KBM-7 (cell line): ENCODE data around the gene CDH5.

Experiments
- DNase-seq: peaks from one replicate; pipeline ENCODE4 v3.0.0-alpha.2; 2015
- in situ Hi-C: fragments of 300-500 bp; cut with MboI; formaldehyde crosslinking; loops from 2 replicates; pipeline ENCODE4 v1.14.3; 2020; ENCODE audit warnings: low sequenced_read_pairs, low pct_unique_long_range_greater_than_20kb, mixed read lengths

CDH5 gene

DNA sequence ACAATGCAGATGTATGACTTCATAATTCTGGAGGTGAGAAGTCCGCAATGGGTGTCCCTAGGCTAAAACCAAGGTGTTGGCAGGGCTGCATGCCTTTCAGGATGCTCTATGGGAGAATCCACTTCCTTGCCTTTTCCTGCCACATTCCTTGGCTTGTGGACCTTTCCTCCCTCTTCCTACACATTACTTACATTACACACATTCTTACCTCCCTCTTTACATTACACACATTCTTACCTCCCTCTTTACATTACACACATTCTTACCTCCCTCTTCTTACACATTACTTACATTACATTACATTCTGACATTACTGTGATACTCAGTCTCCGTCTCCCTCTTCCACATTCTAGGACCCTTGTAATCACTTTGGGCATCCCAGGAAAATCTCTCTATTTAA lies 14.2 kb upstream of the CDH5 start:
- in situ Hi-C loops, result no loop called here
- no peak for DNase-seq

- no peak for DNase-seq
- in situ Hi-C loops, result no loop called here
These were observed 13.4 kb upstream of the CDH5 start for GRCh38 chr16:66353055-66353454.

- in situ Hi-C loops, result no loop called here
These were observed 12.2 kb upstream of the CDH5 start for GRCh38 chr16:66354034-66354909.

DNA sequence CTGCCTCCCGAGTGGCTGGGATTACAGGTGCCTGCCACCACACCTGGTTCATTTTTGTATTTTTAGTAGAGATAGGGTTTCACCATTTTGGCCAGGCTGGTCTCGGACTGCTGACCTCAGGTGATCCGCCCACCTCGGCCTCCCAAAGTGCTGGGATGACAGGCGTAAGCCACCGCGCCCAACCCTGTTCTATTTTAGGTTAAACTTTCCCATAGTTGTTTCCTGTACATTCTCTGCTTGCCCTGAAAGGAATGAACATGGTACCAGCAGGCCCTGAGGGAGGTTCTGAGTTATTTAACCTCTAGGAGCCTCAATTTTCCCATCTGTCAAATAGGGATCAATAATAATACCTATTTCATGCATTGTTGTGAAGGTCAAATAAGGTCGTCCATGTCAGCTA lies 11.0 kb upstream of the CDH5 start:
- no peak for DNase-seq
- in situ Hi-C loops, result no loop called here

More at GRCh38 chr16:66354034-66354909, 12.2 kb upstream of the CDH5 start:
- no peak for DNase-seq

DNA sequence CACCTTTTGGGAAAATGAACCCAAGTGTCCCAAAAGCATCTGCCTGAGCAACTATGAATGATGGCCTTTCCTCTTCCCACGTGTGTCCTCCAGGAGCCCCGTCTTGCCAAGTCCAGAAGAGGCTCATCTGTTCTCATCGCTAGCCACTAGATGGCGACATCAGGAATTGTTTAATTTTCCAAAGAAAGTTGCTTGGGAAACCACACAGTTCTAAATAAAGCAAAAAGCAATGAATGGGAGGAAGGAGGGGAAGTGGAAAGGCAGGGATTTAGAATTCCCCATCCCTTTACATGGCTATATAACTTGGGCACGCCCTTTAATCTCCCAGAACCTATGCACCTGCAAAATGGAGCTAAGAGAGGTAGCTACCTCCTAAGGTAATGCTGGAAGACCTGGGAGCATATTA lies 9.0 kb upstream of the CDH5 start:
- peak; percentile 71 for DNase-seq

GRCh38 chr16:66358231-66358630 lies 8.3 kb upstream of the CDH5 start:
- DNase-seq, result no peak
- in situ Hi-C loops, result no loop called here

More for the DNA sequence above, 9.0 kb upstream of the CDH5 start:
- in situ Hi-C loops, result no loop called here

DNA sequence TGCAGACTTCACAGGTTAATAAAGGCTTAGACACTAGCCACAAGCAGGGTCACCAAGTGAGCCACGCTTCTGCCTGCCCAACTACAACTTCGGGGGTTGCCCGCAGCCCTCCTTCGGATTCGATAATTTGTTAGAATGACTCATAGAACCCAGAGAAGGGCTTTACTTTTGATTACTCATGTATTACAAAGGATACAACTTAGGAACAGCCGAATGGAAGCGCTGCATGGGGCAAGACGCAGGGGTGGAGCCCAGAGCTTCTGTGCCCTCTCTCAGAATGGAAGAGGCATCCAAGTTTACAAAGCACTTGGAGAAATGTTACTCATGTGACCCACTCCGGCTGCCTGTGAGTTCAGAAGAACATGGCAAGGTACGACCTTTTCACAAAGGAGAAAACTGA lies 7.5 kb upstream of the CDH5 start:
- in situ Hi-C loops, result no loop called here
- DNase-seq, result no peak

DNA sequence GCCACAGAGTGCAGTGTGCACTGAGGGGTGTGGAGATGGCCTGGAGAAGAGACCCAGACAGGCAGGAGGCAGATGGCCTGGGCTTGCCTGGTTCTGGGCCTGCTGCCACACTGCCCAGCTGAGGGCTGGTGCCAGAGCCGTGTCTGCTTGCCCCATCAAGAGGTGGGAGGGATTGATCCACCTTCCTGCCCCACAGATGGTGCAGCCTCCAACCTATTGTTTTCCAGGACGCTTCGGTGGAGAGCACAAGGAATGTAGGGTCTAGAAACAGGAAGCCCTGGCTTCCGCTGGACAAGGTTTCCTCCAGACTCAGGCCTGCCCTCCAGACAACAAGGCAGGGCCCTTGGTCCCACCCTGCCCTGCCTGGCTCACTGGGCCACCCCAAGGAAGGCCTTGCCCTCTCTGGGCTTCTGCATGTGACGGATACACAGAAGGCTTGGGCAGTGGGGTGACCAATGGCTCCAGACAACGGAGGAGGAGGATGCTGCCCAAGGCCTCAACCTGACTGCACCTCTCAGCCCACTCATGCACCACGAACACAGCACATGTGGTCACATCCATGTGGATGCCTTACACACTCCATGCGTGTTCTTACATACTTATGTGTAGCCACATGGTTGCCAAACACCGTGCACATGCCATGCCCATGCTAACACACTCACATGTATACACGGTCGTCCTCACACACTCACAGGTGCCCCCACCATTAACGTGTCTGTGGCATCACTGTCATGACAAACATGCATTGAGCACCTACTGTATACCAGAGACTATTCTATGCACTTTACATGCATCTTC lies 6.5 kb upstream of the CDH5 start:
- in situ Hi-C loops, result no loop called here
- DNase-seq, result no peak

DNA sequence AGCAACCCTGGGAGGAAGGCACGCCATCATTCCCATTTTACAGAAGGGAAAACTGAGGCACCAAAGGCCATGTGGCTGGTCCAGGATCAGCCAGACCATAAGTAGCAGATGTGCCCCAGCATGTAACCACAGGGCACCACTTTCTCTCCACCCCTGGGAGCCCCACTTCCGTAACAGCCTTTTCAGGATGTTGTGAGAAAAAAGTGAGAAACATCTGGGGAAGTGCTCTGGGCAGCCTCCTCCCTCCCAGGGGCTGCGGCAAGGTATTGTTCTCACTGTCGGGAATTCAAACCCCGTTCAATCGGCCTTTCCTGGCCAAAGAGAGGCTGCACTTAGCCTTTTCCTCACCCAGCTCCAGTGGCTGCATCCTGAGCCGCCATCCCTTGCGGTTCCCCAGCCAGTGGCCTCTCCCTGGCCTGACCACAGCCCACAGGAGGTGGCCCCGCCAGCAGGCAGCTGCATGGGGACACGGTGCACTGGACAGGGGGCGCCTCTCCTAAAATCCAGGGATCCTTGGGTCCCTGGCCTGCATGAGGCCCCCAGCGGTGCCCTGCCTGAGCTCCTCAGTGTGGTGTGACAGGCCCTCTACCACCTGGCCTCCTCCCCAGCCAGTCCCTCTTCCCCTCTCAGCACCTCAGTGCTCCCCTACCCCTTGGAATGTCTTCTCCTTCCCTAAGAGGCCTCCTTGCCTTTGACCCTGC lies 5.7 kb upstream of the CDH5 start:
- peak; percentile 75 for DNase-seq
- in situ Hi-C loops, result no loop called here

DNA sequence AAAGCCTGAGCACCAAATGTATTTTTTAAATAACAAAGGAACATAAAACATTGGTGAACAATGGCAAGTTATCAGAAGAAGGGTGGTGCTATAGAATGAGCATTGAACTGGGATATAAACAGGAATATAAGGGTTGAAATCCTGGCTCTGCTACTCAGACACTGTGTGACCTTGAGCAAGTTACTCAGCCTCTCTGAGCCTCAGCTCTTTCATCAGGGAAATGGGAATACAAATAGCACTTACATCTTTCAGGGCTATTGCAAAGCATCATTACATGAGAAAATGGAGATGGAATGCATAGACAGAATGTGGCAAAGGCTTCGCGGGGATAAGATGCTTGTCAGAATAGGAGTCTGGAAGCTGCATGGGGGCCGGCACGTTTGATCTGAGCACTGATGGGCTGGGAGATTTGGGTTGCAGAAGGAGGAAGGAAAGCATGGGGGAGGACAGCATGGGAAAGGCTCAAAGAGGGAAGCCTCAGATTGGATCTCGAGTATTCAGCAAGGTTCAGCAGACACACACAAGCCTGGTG lies 4.8 kb upstream of the CDH5 start:
- in situ Hi-C loops, result no loop called here

GRCh38 chr16:66363211-66363777 lies 3.2 kb upstream of the CDH5 start:
- in situ Hi-C loops, result no loop called here

More for the DNA sequence above, 4.8 kb upstream of the CDH5 start:
- no peak for DNase-seq

GRCh38 chr16:66364117-66364958 lies 2.2 kb upstream of the CDH5 start:
- no peak for DNase-seq

More at GRCh38 chr16:66363211-66363777, 3.2 kb upstream of the CDH5 start:
- DNase-seq, result no peak

DNA sequence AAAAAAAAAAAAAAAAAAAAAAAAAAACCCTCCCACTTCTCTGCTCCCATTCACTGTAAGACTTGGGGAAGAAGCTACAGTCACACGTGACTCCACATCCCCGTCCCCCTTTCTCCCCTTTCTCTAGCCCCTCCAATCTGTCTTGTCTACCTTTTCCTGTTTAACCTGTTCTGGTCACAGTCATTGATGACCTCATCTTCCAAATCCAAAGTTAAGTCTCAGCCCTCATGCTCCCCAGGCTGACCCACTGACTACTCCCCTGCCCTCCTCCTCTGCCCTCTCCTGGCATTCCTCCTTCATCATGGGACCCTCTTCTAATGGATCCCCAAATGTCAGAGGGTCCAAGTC lies 1.6 kb upstream of the CDH5 start:
- in situ Hi-C loops, result no loop called here
- DNase-seq, result no peak

More at GRCh38 chr16:66364117-66364958, 2.2 kb upstream of the CDH5 start:
- in situ Hi-C loops, result no loop called here

DNA sequence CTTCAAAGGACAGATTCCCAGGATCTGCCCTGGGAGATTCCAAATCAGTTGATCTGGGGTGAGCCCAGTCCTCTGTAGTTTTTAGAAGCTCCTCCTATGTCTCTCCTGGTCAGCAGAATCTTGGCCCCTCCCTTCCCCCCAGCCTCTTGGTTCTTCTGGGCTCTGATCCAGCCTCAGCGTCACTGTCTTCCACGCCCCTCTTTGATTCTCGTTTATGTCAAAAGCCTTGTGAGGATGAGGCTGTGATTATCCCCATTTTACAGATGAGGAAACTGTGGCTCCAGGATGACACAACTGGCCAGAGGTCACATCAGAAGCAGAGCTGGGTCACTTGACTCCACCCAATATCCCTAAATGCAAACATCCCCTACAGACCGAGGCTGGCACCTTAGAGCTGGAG lies 840 bp upstream of the CDH5 start:
- no peak for DNase-seq
- in situ Hi-C loops, result no loop called here

GRCh38 chr16:66367968-66368891 lies 1.7 kb downstream of the CDH5 start:
- in situ Hi-C loops, result no loop called here
- no peak for DNase-seq

GRCh38 chr16:66369055-66369592 lies 2.6 kb downstream of the CDH5 start:
- in situ Hi-C loops, result no loop called here
- DNase-seq, result peak; percentile 66
